H9 (cell line): ENCODE results near the gene ITM2B. TPM values are rescaled to one million over a fixed set of nuclear protein-coding genes. Genes with fewer than 3 reads are reported as not detected.

Source experiments
- DNase-seq: peaks from one replicate; pipeline ENCODE4 v3.0.0-alpha.2; 2017
- H2AFZ ChIP-seq: one replicate; pipeline ENCODE4 v1.6.1; 2013; ENCODE audit warnings: mild to moderate bottlenecking, low read length, control low read depth, moderate library complexity
- H2AK5ac ChIP-seq: 2 replicates; pipeline ENCODE4 v1.6.1; 2013; ENCODE audit warnings: low read length, control low read depth, mixed read lengths; ENCODE audit not compliant: insufficient read length
- H2BK120ac ChIP-seq: one replicate; pipeline ENCODE4 v1.6.1; 2013; ENCODE audit warnings: low read depth, mild to moderate bottlenecking, low read length, control low read depth, inconsistent platforms; ENCODE audit not compliant: poor library complexity, severe bottlenecking
- H2BK12ac ChIP-seq: 2 replicates; pipeline ENCODE4 v1.6.1; 2013; ENCODE audit warnings: low read length, control low read depth, mixed read lengths, low read depth; ENCODE audit not compliant: insufficient read length
- H2BK15ac ChIP-seq: 2 replicates; pipeline ENCODE4 v1.6.1; 2013; ENCODE audit warnings: low read depth, low read length, control low read depth
- H2BK20ac ChIP-seq: one replicate; pipeline ENCODE4 v1.6.1; 2013; ENCODE audit warnings: low read depth, mild to moderate bottlenecking, low read length, control low read depth, inconsistent platforms; ENCODE audit not compliant: poor library complexity, severe bottlenecking
- H2BK5ac ChIP-seq: 2 replicates; pipeline ENCODE4 v1.6.1; 2013; ENCODE audit warnings: low read length, control low read depth, mixed read lengths; ENCODE audit not compliant: insufficient read length
- H3K14ac ChIP-seq: 2 replicates; pipeline ENCODE4 v1.6.1; 2013; ENCODE audit warnings: low read length, control low read depth; ENCODE audit not compliant: insufficient read depth
- H3K18ac ChIP-seq: 2 replicates; pipeline ENCODE4 v1.6.1; 2013; ENCODE audit warnings: low read depth, mild to moderate bottlenecking, mixed read lengths, low read length, control low read depth; ENCODE audit not compliant: insufficient read length
- H3K23ac ChIP-seq: 2 replicates; pipeline ENCODE4 v1.6.1; 2013; ENCODE audit warnings: low read length, control low read depth, mixed read lengths, low read depth; ENCODE audit not compliant: insufficient read length
- H3K23me2 ChIP-seq: 2 replicates; pipeline ENCODE4 v1.6.1; 2013; ENCODE audit warnings: low read depth, mild to moderate bottlenecking, mixed read lengths, low read length, control low read depth; ENCODE audit not compliant: insufficient read length, poor library complexity, severe bottlenecking
- H3K27ac ChIP-seq: 2 replicates; pipeline ENCODE4 v1.5.1; 2013; ENCODE audit warnings: low read length, control low read depth, mixed read lengths, low read depth; ENCODE audit not compliant: insufficient read length
- H3K27me3 ChIP-seq: 2 replicates; pipeline ENCODE4 v1.6.1; 2013; ENCODE audit warnings: low read length, control low read depth, inconsistent platforms; ENCODE audit not compliant: insufficient read depth
- H3K4ac ChIP-seq: 2 replicates; pipeline ENCODE4 v1.6.1; 2013; ENCODE audit warnings: low read depth, mild to moderate bottlenecking, control low read depth, inconsistent platforms, low read length, moderate library complexity
- H3K4me1 ChIP-seq: 2 replicates; pipeline ENCODE4 v1.6.1; 2013; ENCODE audit warnings: low read length, control low read depth, inconsistent platforms; ENCODE audit not compliant: insufficient read depth
- H3K4me2 ChIP-seq: 2 replicates; pipeline ENCODE4 v1.6.1; 2013; ENCODE audit warnings: low read length, control low read depth, mixed read lengths; ENCODE audit not compliant: insufficient read length, insufficient read depth
- H3K56ac ChIP-seq: 2 replicates; pipeline ENCODE4 v1.6.1; 2013; ENCODE audit warnings: low read depth, mild to moderate bottlenecking, mixed read lengths, low read length, control low read depth; ENCODE audit not compliant: insufficient read length
- H3K79me1 ChIP-seq: 2 replicates; pipeline ENCODE4 v1.6.1; 2013; ENCODE audit warnings: low read depth, mild to moderate bottlenecking, moderate library complexity, low read length, control low read depth, inconsistent platforms; ENCODE audit not compliant: insufficient read depth, poor library complexity, severe bottlenecking
- H3K79me2 ChIP-seq: 2 replicates; pipeline ENCODE4 v1.6.1; 2013; ENCODE audit warnings: low read length, control low read depth, inconsistent platforms; ENCODE audit not compliant: insufficient read depth
- H3K9ac ChIP-seq: 2 replicates; pipeline ENCODE4 v1.6.1; 2013; ENCODE audit warnings: low read length, control low read depth, mixed read lengths; ENCODE audit not compliant: insufficient read length; ENCODE audit errors: extremely low read depth
- H3K9me3 ChIP-seq: one replicate; pipeline ENCODE4 v1.6.1; 2013; ENCODE audit warnings: low read depth, low read length, inconsistent platforms; ENCODE audit not compliant: control insufficient read depth
- H3T11ph ChIP-seq: one replicate; pipeline ENCODE4 v1.6.1; 2013; ENCODE audit warnings: mild to moderate bottlenecking, low read length, control low read depth, inconsistent platforms
- H4K20me1 ChIP-seq: one replicate; pipeline ENCODE4 v1.6.1; 2013; ENCODE audit not compliant: control insufficient read depth, insufficient read length, insufficient read depth
- H4K5ac ChIP-seq: 2 replicates; pipeline ENCODE4 v1.6.1; 2013; ENCODE audit warnings: low read depth, mild to moderate bottlenecking, mixed read lengths, low read length, control low read depth; ENCODE audit not compliant: insufficient read length
- H4K8ac ChIP-seq: replicated peaks from 2 replicates; pipeline ENCODE4 v1.6.1; 2013; ENCODE audit warnings: low read length, control low read depth, mixed read lengths, low read depth; ENCODE audit not compliant: insufficient read length
- H4K91ac ChIP-seq: 2 replicates; pipeline ENCODE4 v1.6.1; 2013; ENCODE audit warnings: low read depth, mild to moderate bottlenecking, moderate library complexity, mixed read lengths, low read length, control low read depth; ENCODE audit not compliant: insufficient read length
- H3K27ac Mint-ChIP-seq, 3 experiments: 2 replicates in 2 of 3; 3 replicates in 1 of 3; pipeline ENCODE4 v1.8.0; 2020 to 2021; ENCODE audit warnings: mixed read lengths in 3 of 3, mild to moderate bottlenecking in 1 of 3, moderate library complexity in 1 of 3
- H3K27me3 Mint-ChIP-seq: 2 replicates; pipeline ENCODE4 v1.8.0; 2021; ENCODE audit warnings: low read depth, mild to moderate bottlenecking, moderate library complexity, mixed read lengths
- H3K36me3 Mint-ChIP-seq, 3 experiments: 2 replicates in 2 of 3; 3 replicates in 1 of 3; pipeline ENCODE4 v1.8.0; 2020 to 2021; ENCODE audit warnings: low read depth in 3 of 3, mixed read lengths in 3 of 3; ENCODE audit not compliant: insufficient read depth in 1 of 3
- H3K4me1 Mint-ChIP-seq, 2 experiments: 2 replicates each; pipeline ENCODE4 v1.8.0; 2020; ENCODE audit warnings: mixed read lengths in 2 of 2
- H3K4me3 Mint-ChIP-seq, 2 experiments: 2 replicates in 1 of 2; 3 replicates in 1 of 2; pipeline ENCODE4 v1.8.0; 2020 to 2021; ENCODE audit warnings: mild to moderate bottlenecking in 2 of 2, mixed read lengths in 2 of 2, moderate library complexity in 1 of 2
- H3K9me3 Mint-ChIP-seq, 2 experiments: 2 replicates in 1 of 2; 3 replicates in 1 of 2; pipeline ENCODE4 v1.8.0; 2020; ENCODE audit warnings: mild to moderate bottlenecking in 2 of 2, mixed read lengths in 2 of 2, moderate library complexity in 1 of 2
- WGBS: extraction: QIAGEN DNeasy Blood & Tissue Kit; methylation state at CpG from one replicate; pipeline ENCODE4 v1.1.7; 2013; ENCODE audit warnings: missing lambda C conversion rate, low lambda C conversion rate, mixed read lengths; ENCODE audit not compliant: insufficient read length; ENCODE audit errors: extremely low coverage; 5-methylcytosine and 5-hydroxymethylcytosine counted together
- total RNA-seq: library from RNA; stranded (reverse); gene quantifications from 2 replicates; pipeline ENCODE4 v1.2.1, GENCODE V29; 2021
- TF ChIP-seq, protein P1 (sequence below): fragments of 200-600 bp; sonication (generic); conservative IDR thresholded peaks from 3 replicates; pipeline ENCODE4 v1.8.0; 2021; ENCODE audit warnings: antibody characterized with exemption, mild to moderate bottlenecking

The ITM2B gene
- total RNA-seq, 1 experiment from 2014 or later, result 175 TPM

DNA sequence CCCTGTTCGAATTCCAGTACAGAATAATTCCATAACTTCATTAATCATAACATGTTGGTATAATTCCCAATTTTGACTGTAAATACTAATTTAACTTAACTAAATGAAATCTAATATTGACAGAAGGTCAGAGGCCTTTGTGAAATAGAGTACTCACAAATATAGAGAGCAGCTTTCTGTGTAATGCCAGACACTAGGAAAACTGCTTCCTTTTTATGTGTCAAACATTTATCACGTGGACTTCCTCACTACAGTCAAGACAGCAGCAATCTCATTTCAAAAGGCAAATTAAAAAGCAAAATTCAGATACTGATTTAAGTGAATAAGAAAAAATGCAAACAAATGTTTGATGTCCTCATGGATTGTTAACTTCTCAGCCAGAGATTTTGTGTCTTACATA, 13.1 kb downstream of the ITM2B start:
- Histone ChIP-seq H3K79me1 (peaks cover 3% of the 10 kb centered on the region), H2BK20ac (no peak overlapping the region), H3K23me2 (no peaks in the 10 kb centered on the region), H2BK5ac (no peak overlapping the region), H3K79me2 (no peaks in the 10 kb centered on the region; the same call in 1 of the 2 replicates), H3K27ac (no peak overlapping the region), H3K56ac (no peak overlapping the region), H2BK120ac (no peak overlapping the region), H4K91ac (no peak overlapping the region), H3T11ph (no peak overlapping the region), H3K4ac (no peak overlapping the region), H3K14ac (no peak overlapping the region), H3K9me3 (no peaks in the 10 kb centered on the region), H4K8ac (no peak overlapping the region), H4K5ac (no peak overlapping the region), H2BK15ac (no peak overlapping the region), H3K27me3 (no peaks in the 10 kb centered on the region), H2AFZ (no peak overlapping the region), H4K20me1 (no peaks in the 10 kb centered on the region), H3K9ac (no peak overlapping the region), H3K23ac (no peak overlapping the region), H3K18ac (no peak overlapping the region), H2AK5ac (no peak overlapping the region), H3K4me1 (no peaks in the 10 kb centered on the region), H3K4me2 (no peak overlapping the region), H2BK12ac (no peak overlapping the region)
- H3K27me3 Mint-ChIP-seq, result no peaks in the 10 kb centered on the region
- TF ChIP-seq, protein P1, sequence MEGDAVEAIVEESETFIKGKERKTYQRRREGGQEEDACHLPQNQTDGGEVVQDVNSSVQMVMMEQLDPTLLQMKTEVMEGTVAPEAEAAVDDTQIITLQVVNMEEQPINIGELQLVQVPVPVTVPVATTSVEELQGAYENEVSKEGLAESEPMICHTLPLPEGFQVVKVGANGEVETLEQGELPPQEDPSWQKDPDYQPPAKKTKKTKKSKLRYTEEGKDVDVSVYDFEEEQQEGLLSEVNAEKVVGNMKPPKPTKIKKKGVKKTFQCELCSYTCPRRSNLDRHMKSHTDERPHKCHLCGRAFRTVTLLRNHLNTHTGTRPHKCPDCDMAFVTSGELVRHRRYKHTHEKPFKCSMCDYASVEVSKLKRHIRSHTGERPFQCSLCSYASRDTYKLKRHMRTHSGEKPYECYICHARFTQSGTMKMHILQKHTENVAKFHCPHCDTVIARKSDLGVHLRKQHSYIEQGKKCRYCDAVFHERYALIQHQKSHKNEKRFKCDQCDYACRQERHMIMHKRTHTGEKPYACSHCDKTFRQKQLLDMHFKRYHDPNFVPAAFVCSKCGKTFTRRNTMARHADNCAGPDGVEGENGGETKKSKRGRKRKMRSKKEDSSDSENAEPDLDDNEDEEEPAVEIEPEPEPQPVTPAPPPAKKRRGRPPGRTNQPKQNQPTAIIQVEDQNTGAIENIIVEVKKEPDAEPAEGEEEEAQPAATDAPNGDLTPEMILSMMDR, result no peak
- H3K4me3 Mint-ChIP-seq, result no peak overlapping the region
- no CpG with 5 or more reads among the region's 2 CpGs for WGBS
- DNase-seq, result no peak
- no peaks in the 10 kb centered on the region for H3K4me1 Mint-ChIP-seq
- H3K27ac Mint-ChIP-seq, result peak overlapping the region in 1 of 3 experiments; percentile 57; a peak in 1 of 7 replicates
- peaks cover 0 to 3% (median 0%) of the 10 kb centered on the region in 3 experiments; a peak in 2 of 7 replicates for H3K36me3 Mint-ChIP-seq
- H3K9me3 Mint-ChIP-seq, result no peaks in the 10 kb centered on the region
